RWPE1 (cell line): ENCODE results near the gene MAP3K7.

ENCODE experiments used
- CTCF ChIA-PET: fragments of 350-600 bp; sonication (Branson Sonifier 250); formaldehyde crosslinking; extraction: SDS; loops from one replicate; lab custom pipeline; 2021; lab: Yijun Ruan, JAX
- POLR2A ChIA-PET: fragments of 400-600 bp; formaldehyde crosslinking; extraction: SDS; loops from one replicate; lab custom pipeline; 2020; ENCODE audit warnings: antibody characterized with exemption; ENCODE audit not compliant: low non-redundant PET; lab: Yijun Ruan, JAX
- DNase-seq: peaks from one replicate; pipeline ENCODE4 v3.0.0; 2012; ENCODE audit warnings: low spot score
- H3K27ac ChIP-seq: fragments of 450-650 bp; 2 replicates; pipeline ENCODE4 v1.5.1; 2017
- CTCF ChIP-seq: fragments of 450-650 bp; conservative IDR thresholded peaks from 2 replicates; pipeline ENCODE4 v1.5.1; 2017; ENCODE audit warnings: low read depth, mild to moderate bottlenecking

The MAP3K7 gene

GRCh38 chr6:90500458-90500857, 86.4 kb downstream of the MAP3K7 start:
- CTCF ChIA-PET, result no interaction called here
- H3K27ac ChIP-seq, result no peak overlapping the region
- no peak for DNase-seq
- POLR2A ChIA-PET, result interaction anchor here (0.6 kb wide), 1 partner anchor 16 kb away, joined by 4 read pairs; no protein-coding TSS in a partner anchor
- no peak for TF ChIP-seq CTCF

- ChIA-PET CTCF (interaction anchor here (0.9 kb wide), 1 partner anchor 210 kb away, joined by 3 read pairs; no protein-coding TSS in a partner anchor), POLR2A (no interaction called here)
- no peak overlapping the region for H3K27ac ChIP-seq
- no peak for DNase-seq
- TF ChIP-seq CTCF, result no peak
These were observed 89.5 kb downstream of the MAP3K7 start for GRCh38 chr6:90497411-90497810.

- POLR2A ChIA-PET, result no interaction called here
- CTCF ChIA-PET, result no interaction called here
- no peak for DNase-seq
- no peak overlapping the region for H3K27ac ChIP-seq
- TF ChIP-seq CTCF, result no peak
These were observed 90.4 kb downstream of the MAP3K7 start for GRCh38 chr6:90496258-90497016.

GRCh38 chr6:90495216-90495817, 91.6 kb downstream of the MAP3K7 start:
- CTCF ChIA-PET, result no interaction called here
- no peak for DNase-seq
- POLR2A ChIA-PET, result no interaction called here
- no peak overlapping the region for H3K27ac ChIP-seq
- no peak for TF ChIP-seq CTCF

GRCh38 chr6:90494067-90494780, 92.6 kb downstream of the MAP3K7 start:
- no peak for DNase-seq
- no peak overlapping the region for H3K27ac ChIP-seq
- ChIA-PET POLR2A (no interaction called here), CTCF (interaction anchor here (0.7 to 0.9 kb wide), 2 partner anchors 10 to 42 kb away, joined by 3 to 4 read pairs; no protein-coding TSS in a partner anchor)
- TF ChIP-seq CTCF, result no peak

GRCh38 chr6:90493332-90493731, 93.5 kb downstream of the MAP3K7 start:
- DNase-seq, result no peak
- no peak for TF ChIP-seq CTCF
- ChIA-PET POLR2A (no interaction called here), CTCF (interaction anchor here (0.9 kb wide), 1 partner anchor 11 kb away, joined by 4 read pairs; no protein-coding TSS in a partner anchor)
- H3K27ac ChIP-seq, result no peak overlapping the region
